Stimulated activated naive CD4-positive, alpha-beta T cell (primary cell): ENCODE data around the gene GON7.

ENCODE experiments used
- DNase-seq, 6 experiments: peaks; one replicate each; lab custom pipeline; 2025; lab: John Stamatoyannopoulos, UW

The GON7 gene

DNA sequence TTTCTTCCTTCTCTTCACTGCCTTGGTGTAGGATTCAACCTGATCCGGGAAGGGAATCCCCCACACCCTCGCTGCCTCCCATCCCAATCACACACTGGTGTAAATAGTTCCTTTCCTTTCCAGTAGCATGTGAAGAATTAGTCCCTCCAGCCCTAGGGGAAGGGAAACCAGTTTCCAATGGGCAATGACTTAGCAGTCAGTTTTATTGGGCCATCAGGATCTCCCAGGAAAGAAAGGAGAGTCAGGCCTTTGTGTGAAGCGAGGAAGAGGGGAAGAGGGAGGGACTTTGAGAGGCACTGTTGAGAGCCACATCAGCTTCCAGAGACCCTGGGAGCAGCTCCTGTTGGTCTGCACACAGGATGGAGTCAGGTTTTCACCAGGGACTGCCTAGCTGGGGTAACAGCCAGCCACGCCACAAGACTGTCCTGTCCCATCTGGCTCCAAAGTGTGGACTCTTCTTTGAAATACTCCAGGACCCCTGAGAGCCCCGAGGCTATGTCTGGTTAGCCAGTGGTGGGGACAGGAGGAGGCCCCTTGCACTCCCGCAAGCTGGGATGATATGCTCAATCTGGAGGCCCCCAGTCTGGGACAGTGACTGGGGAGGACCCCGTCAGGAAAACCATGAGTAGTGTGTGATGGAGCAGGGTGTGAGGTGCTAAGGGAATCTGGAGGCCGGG, 50.0 kb downstream of the GON7 start:
- no peak for DNase-seq

DNA sequence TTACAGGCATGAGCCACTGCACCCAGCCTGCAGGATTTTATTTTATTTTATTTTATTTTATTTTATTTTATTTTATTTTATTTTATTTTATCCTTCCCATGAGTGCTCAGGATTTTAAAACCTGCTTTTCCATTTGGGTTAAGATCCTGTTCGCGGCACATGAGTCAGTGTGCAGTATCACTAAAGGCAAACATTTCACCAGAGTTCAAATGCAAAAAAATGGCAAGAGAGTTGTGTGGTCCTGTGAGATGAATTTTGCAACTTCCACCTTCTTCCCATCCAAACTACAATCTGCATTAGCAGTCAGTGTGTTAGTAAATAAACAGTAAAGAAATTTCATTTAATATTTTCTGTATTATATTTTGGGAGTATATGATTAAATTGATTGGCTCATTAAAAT, 51.2 kb downstream of the GON7 start:
- DNase-seq = no peak

DNA sequence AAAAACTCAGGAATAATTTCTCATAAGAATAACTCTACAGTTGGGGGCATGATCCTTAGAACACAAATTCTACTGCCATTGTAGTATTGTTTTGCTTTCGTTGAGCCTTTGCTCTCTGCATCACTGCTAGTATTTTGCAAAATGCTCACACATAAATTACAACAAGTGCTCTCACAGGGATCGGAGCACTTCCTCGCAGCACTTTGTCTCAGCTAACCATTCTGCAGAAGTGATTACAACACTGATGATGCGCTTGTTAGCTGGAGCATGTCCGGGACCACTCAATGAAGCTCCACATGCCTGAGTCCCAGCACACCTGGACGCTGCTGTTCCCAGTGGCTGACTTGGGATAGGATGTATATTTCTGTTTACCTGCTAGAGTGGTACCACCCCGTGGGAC, 53.7 kb downstream of the GON7 start:
- DNase-seq = no peak
